IgD-negative memory B cell (primary cell): ENCODE results near the gene KCNIP4. TPM values are rescaled to one million over a fixed set of nuclear protein-coding genes. Genes with fewer than 3 reads are reported as not detected.

Experiments
- H3K27ac Mint-ChIP-seq, 3 donors: one replicate each; pipeline ENCODE4 v1.8.0; 2020 to 2022; ENCODE audit warnings: mild to moderate bottlenecking in 3 of 3, mixed read lengths in 3 of 3, moderate library complexity in 1 of 3
- H3K27me3 Mint-ChIP-seq: one replicate; pipeline ENCODE4 v1.8.0; 2021; ENCODE audit warnings: mixed read lengths
- H3K36me3 Mint-ChIP-seq: one replicate; pipeline ENCODE4 v1.8.0; 2020; ENCODE audit warnings: mild to moderate bottlenecking, mixed read lengths
- H3K4me1 Mint-ChIP-seq, 3 donors: one replicate each; pipeline ENCODE4 v1.8.0; 2020 to 2022; ENCODE audit warnings: mixed read lengths in 3 of 3, mild to moderate bottlenecking in 1 of 3
- H3K4me3 Mint-ChIP-seq, 4 donors: one replicate each; pipeline ENCODE4 v1.8.0; 2020 to 2022; ENCODE audit warnings: mild to moderate bottlenecking in 4 of 4, mixed read lengths in 4 of 4, moderate library complexity in 3 of 4
- H3K9me3 Mint-ChIP-seq, 3 donors: one replicate each; pipeline ENCODE4 v1.8.0; 2020 to 2021; ENCODE audit warnings: mixed read lengths in 3 of 3, mild to moderate bottlenecking in 1 of 3
- polyA plus RNA-seq: library from polyadenylated mRNA; unstranded; fragments of 300-500 nt; fragmentation: Illumina TruSeq; gene quantifications from one replicate; pipeline ENCODE4 v1.2.3, GENCODE V29; 2021

Gene KCNIP4
- polyA plus RNA-seq, 1 donor from 2014 or later, result 0.10 TPM

- no peak overlapping the region for H3K27ac Mint-ChIP-seq
- no peaks in the 10 kb centered on the region for H3K36me3 Mint-ChIP-seq
- H3K27me3 Mint-ChIP-seq, result no peaks in the 10 kb centered on the region
- H3K9me3 Mint-ChIP-seq, result peaks cover 3 to 8% (median 8%) of the 10 kb centered on the region in 3 donors
- no peaks in the 10 kb centered on the region for H3K4me1 Mint-ChIP-seq
- H3K4me3 Mint-ChIP-seq, result no peak overlapping the region
Observed at GRCh38 chr4:20944961-20945360, 1003.6 kb downstream of the KCNIP4 start.

GRCh38 chr4:20944451-20944850, 1004.1 kb downstream of the KCNIP4 start:
- Mint-ChIP-seq H3K27me3 (no peaks in the 10 kb centered on the region), H3K9me3 (peaks cover 4 to 13% (median 10%) of the 10 kb centered on the region in 3 donors), H3K4me1 (no peaks in the 10 kb centered on the region), H3K4me3 (no peak overlapping the region), H3K27ac (no peak overlapping the region), H3K36me3 (no peaks in the 10 kb centered on the region)

- Mint-ChIP-seq H3K4me3 (no peak overlapping the region), H3K4me1 (peaks cover 0 to 1% (median 0%) of the 10 kb centered on the region in 3 donors), H3K9me3 (peaks cover 3 to 22% (median 4%) of the 10 kb centered on the region in 3 donors), H3K27me3 (no peaks in the 10 kb centered on the region), H3K27ac (no peak overlapping the region), H3K36me3 (no peaks in the 10 kb centered on the region)
Observed at GRCh38 chr4:20938204-20938603, 1010.4 kb downstream of the KCNIP4 start.

GRCh38 chr4:20926529-20926928, 1022.0 kb downstream of the KCNIP4 start:
- no peak overlapping the region for H3K4me3 Mint-ChIP-seq
- no peaks in the 10 kb centered on the region for H3K9me3 Mint-ChIP-seq
- no peaks in the 10 kb centered on the region for H3K4me1 Mint-ChIP-seq
- no peaks in the 10 kb centered on the region for H3K27me3 Mint-ChIP-seq
- no peaks in the 10 kb centered on the region for H3K36me3 Mint-ChIP-seq
- H3K27ac Mint-ChIP-seq, result no peak overlapping the region

GRCh38 chr4:20925176-20925575, 1023.4 kb downstream of the KCNIP4 start:
- Mint-ChIP-seq H3K9me3 (peaks cover 3 to 8% (median 3%) of the 10 kb centered on the region in 3 donors), H3K4me3 (no peak overlapping the region), H3K27ac (no peak overlapping the region), H3K27me3 (no peaks in the 10 kb centered on the region), H3K36me3 (peaks cover 2% of the 10 kb centered on the region), H3K4me1 (no peaks in the 10 kb centered on the region)

GRCh38 chr4:20922962-20923361, 1025.6 kb downstream of the KCNIP4 start:
- H3K27me3 Mint-ChIP-seq, result no peaks in the 10 kb centered on the region
- no peak overlapping the region for H3K27ac Mint-ChIP-seq
- no peaks in the 10 kb centered on the region for H3K4me1 Mint-ChIP-seq
- H3K36me3 Mint-ChIP-seq, result peaks cover 2% of the 10 kb centered on the region
- H3K4me3 Mint-ChIP-seq, result no peak overlapping the region
- peaks cover 3 to 8% (median 3%) of the 10 kb centered on the region in 3 donors for H3K9me3 Mint-ChIP-seq

GRCh38 chr4:20916106-20916505, 1032.5 kb downstream of the KCNIP4 start:
- Mint-ChIP-seq H3K4me1 (no peaks in the 10 kb centered on the region), H3K27me3 (no peaks in the 10 kb centered on the region), H3K4me3 (no peak overlapping the region)

GRCh38 chr4:20904966-20905365, 1043.6 kb downstream of the KCNIP4 start:
- no peak overlapping the region for H3K4me3 Mint-ChIP-seq
- peaks cover 0 to 10% (median 2%) of the 10 kb centered on the region in 3 donors for H3K9me3 Mint-ChIP-seq
- H3K27ac Mint-ChIP-seq, result no peak overlapping the region
- H3K36me3 Mint-ChIP-seq, result no peaks in the 10 kb centered on the region
- no peaks in the 10 kb centered on the region for H3K4me1 Mint-ChIP-seq
- no peaks in the 10 kb centered on the region for H3K27me3 Mint-ChIP-seq

More at GRCh38 chr4:20916106-20916505, 1032.5 kb downstream of the KCNIP4 start:
- Mint-ChIP-seq H3K27ac (no peak overlapping the region), H3K9me3 (peaks cover 3 to 6% (median 3%) of the 10 kb centered on the region in 3 donors), H3K36me3 (peaks cover 2% of the 10 kb centered on the region)

GRCh38 chr4:20901851-20902250, 1046.7 kb downstream of the KCNIP4 start:
- no peaks in the 10 kb centered on the region for H3K4me1 Mint-ChIP-seq
- peaks cover 0 to 18% (median 2%) of the 10 kb centered on the region in 3 donors for H3K9me3 Mint-ChIP-seq
- no peak overlapping the region for H3K4me3 Mint-ChIP-seq
- H3K27me3 Mint-ChIP-seq, result no peaks in the 10 kb centered on the region
- H3K27ac Mint-ChIP-seq, result no peak overlapping the region
- H3K36me3 Mint-ChIP-seq, result no peaks in the 10 kb centered on the region

GRCh38 chr4:20899591-20899990, 1049.0 kb downstream of the KCNIP4 start:
- Mint-ChIP-seq H3K36me3 (no peaks in the 10 kb centered on the region), H3K4me3 (no peak overlapping the region), H3K27ac (no peak overlapping the region), H3K4me1 (no peaks in the 10 kb centered on the region), H3K27me3 (no peaks in the 10 kb centered on the region), H3K9me3 (peaks cover 0 to 15% (median 0%) of the 10 kb centered on the region in 3 donors)

- H3K9me3 Mint-ChIP-seq, result peaks cover 0 to 10% (median 7%) of the 10 kb centered on the region in 3 donors
- H3K27me3 Mint-ChIP-seq, result no peaks in the 10 kb centered on the region
- no peaks in the 10 kb centered on the region for H3K36me3 Mint-ChIP-seq
- H3K4me1 Mint-ChIP-seq, result no peaks in the 10 kb centered on the region
- no peak overlapping the region for H3K27ac Mint-ChIP-seq
- no peak overlapping the region for H3K4me3 Mint-ChIP-seq
Observed at GRCh38 chr4:20895988-20896387, 1052.6 kb downstream of the KCNIP4 start.

- Mint-ChIP-seq H3K4me3 (no peak overlapping the region), H3K4me1 (no peaks in the 10 kb centered on the region)
Observed at GRCh38 chr4:20895208-20895607, 1053.4 kb downstream of the KCNIP4 start.

GRCh38 chr4:20890761-20891160, 1057.8 kb downstream of the KCNIP4 start:
- Mint-ChIP-seq H3K27ac (no peak overlapping the region), H3K4me1 (no peaks in the 10 kb centered on the region), H3K4me3 (no peak overlapping the region), H3K9me3 (peaks cover 2 to 8% (median 8%) of the 10 kb centered on the region in 3 donors), H3K27me3 (no peaks in the 10 kb centered on the region), H3K36me3 (no peaks in the 10 kb centered on the region)

More at GRCh38 chr4:20895208-20895607, 1053.4 kb downstream of the KCNIP4 start:
- H3K27me3 Mint-ChIP-seq, result no peaks in the 10 kb centered on the region
- H3K27ac Mint-ChIP-seq, result no peak overlapping the region
- peaks cover 2 to 10% (median 7%) of the 10 kb centered on the region in 3 donors for H3K9me3 Mint-ChIP-seq
- H3K36me3 Mint-ChIP-seq, result no peaks in the 10 kb centered on the region

- Mint-ChIP-seq H3K4me1 (no peaks in the 10 kb centered on the region), H3K27me3 (no peaks in the 10 kb centered on the region), H3K4me3 (no peak overlapping the region), H3K27ac (no peak overlapping the region), H3K9me3 (peaks cover 2 to 13% (median 10%) of the 10 kb centered on the region in 3 donors), H3K36me3 (no peaks in the 10 kb centered on the region)
Observed at GRCh38 chr4:20889901-20890300, 1058.7 kb downstream of the KCNIP4 start.

- Mint-ChIP-seq H3K36me3 (no peaks in the 10 kb centered on the region), H3K4me1 (no peaks in the 10 kb centered on the region), H3K9me3 (peaks cover 3 to 16% (median 3%) of the 10 kb centered on the region in 3 donors), H3K4me3 (no peak overlapping the region), H3K27me3 (no peaks in the 10 kb centered on the region), H3K27ac (no peak overlapping the region)
Observed at GRCh38 chr4:20883677-20884076, 1064.9 kb downstream of the KCNIP4 start.

GRCh38 chr4:20883231-20883630, 1065.3 kb downstream of the KCNIP4 start:
- H3K36me3 Mint-ChIP-seq, result no peaks in the 10 kb centered on the region
- H3K9me3 Mint-ChIP-seq, result peaks cover 3 to 16% (median 3%) of the 10 kb centered on the region in 3 donors
- H3K4me1 Mint-ChIP-seq, result no peaks in the 10 kb centered on the region
- H3K4me3 Mint-ChIP-seq, result no peak overlapping the region
- no peaks in the 10 kb centered on the region for H3K27me3 Mint-ChIP-seq
- no peak overlapping the region for H3K27ac Mint-ChIP-seq
